Colonic mucosa (tissue), 4 donors: Measurements from ENCODE around the gene UQCRQ. TPM values are rescaled to one million over a fixed set of nuclear protein-coding genes. Genes with fewer than 3 reads are reported as not detected.

Experiments
- DNase-seq: peaks from one replicate; pipeline ENCODE4 v3.0.0-alpha.2; 2020
- H3K27ac ChIP-seq: fragments of 200-600 bp; one replicate; pipeline ENCODE4 v1.8.0; 2021
- H3K27me3 ChIP-seq: fragments of 200-600 bp; one replicate; pipeline ENCODE4 v1.8.0; 2021
- H3K36me3 ChIP-seq: fragments of 200-600 bp; one replicate; pipeline ENCODE4 v1.8.0; 2021
- H3K4me1 ChIP-seq: fragments of 200-600 bp; one replicate; pipeline ENCODE4 v1.8.0; 2021; ENCODE audit warnings: mild to moderate bottlenecking
- H3K4me3 ChIP-seq: fragments of 200-600 bp; one replicate; pipeline ENCODE4 v1.8.0; 2021
- H3K9ac ChIP-seq, 2 donors: one replicate each; pipeline ENCODE4 v1.7.0; 2013; ENCODE audit warnings: control low read depth in 2 of 2, low read depth in 2 of 2, low read length in 2 of 2
- H3K9me3 ChIP-seq: fragments of 200-600 bp; one replicate; pipeline ENCODE4 v1.8.0; 2021
- intact Hi-C: fragments of 100-400 bp; cut with DNase I; formaldehyde crosslinking; loops from one replicate; pipeline ENCODE4 v1.14.1; 2022
- total RNA-seq, 2 donors: library from RNA; stranded (reverse); fragmentation: NEBNext Ultra II Directional in 1 of 2; extraction: Animal tissue kit (Norgen Biotek cat#: 25700) in 1 of 2; gene quantifications; one replicate each; pipeline ENCODE4 v1.2.1, GENCODE V29; 2021
- TF ChIP-seq, protein P1 (sequence below): fragments of 200-600 bp; IDR thresholded peaks from one replicate; pipeline ENCODE4 v1.8.0; 2022; ENCODE audit warnings: antibody characterized with exemption, mild to moderate bottlenecking
- donor health status: healthy.
- donor health status: DM: no; HTN: no; CAD: no.
- donor health status: DM: no; HTN: no; CAD: no.

Gene UQCRQ
- 100 to 1,000 TPM; 885 to 920 TPM for total RNA-seq

DNA sequence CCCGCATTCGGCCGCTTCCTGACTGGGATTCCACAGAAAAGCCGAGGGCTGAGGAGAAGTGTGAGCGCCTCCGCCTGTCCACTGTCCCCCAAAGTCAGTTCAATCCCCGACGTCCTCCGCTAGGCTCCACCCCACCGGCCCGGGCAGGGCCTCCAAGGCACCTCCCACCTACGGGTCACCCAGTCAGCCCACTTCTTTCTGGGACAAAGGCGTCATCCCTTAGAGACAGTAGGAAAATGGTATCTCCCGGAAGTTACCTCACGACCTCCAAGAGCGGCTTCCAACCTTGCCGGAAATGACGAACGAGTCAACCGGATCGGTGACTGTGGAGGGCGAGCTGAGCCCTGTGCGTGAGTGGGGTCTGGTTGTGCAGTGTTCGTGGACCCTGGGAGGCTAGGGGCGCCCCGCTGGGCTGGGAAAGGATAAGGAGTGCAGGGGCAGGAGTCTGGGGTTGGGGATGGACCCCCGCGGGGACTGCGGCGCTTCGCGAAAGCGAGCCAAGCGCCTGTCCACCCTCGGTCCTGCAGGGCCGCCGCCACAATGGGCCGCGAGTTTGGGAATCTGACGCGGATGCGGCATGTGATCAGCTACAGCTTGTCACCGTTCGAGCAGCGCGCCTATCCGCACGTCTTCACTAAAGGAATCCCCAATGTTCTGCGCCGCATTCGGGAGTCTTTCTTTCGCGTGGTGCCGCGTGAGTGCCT, at the start of gene UQCRQ, which contains the start of gene GDF9:
Gene UQCRQ, plus strand, starts transcription at position 301 of the 704 bp plus-strand sequence. Its CDS starts 240 bp downstream, at position 541.
Gene GDF9, minus strand, starts transcription at position 128 of the 704 bp plus-strand sequence. CDS start 1,936 bp downstream, outside the sequence.
- peak within 1 kb of the TSS; percentile 83 for H3K27ac ChIP-seq
- peak; percentile 98 for DNase-seq
- TF ChIP-seq, protein P1, sequence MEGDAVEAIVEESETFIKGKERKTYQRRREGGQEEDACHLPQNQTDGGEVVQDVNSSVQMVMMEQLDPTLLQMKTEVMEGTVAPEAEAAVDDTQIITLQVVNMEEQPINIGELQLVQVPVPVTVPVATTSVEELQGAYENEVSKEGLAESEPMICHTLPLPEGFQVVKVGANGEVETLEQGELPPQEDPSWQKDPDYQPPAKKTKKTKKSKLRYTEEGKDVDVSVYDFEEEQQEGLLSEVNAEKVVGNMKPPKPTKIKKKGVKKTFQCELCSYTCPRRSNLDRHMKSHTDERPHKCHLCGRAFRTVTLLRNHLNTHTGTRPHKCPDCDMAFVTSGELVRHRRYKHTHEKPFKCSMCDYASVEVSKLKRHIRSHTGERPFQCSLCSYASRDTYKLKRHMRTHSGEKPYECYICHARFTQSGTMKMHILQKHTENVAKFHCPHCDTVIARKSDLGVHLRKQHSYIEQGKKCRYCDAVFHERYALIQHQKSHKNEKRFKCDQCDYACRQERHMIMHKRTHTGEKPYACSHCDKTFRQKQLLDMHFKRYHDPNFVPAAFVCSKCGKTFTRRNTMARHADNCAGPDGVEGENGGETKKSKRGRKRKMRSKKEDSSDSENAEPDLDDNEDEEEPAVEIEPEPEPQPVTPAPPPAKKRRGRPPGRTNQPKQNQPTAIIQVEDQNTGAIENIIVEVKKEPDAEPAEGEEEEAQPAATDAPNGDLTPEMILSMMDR, result no peak
- no peaks in the 10 kb centered on the region for H3K9me3 ChIP-seq
- intact Hi-C loops, result loop anchor here (5.0 kb wide), 1 partner anchor 34 kb away; the partner anchor contains the start of gene SHROOM1
- H3K4me1 ChIP-seq, result peaks cover 7% of the 10 kb centered on the region
- no peaks in the 10 kb centered on the region for H3K27me3 ChIP-seq
- H3K36me3 ChIP-seq, result no peaks in the 10 kb centered on the region
- peak within 1 kb of the TSS; percentile 70 to 94 for H3K9ac ChIP-seq
- H3K4me3 ChIP-seq, result peak within 1 kb of the TSS; percentile 72

DNA sequence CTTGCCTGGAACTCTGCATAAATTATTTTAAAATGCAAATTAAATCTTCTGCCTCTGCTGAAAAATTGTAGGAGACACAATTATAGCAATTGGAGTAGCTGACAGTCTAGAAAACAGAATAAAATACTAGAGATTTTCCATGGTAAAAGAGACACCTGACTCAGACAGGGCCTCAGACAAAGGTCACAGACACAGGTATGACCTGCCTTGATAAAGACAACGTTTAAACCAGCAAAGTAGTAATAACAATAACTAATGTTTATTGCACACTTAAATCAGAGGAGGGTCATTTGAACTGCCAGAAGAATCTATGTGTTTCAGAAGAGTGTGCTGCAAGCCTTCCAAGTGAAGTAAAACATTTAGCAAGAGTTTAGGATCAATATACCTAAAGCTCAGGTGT, 49.4 kb upstream of the UQCRQ start:
- TF ChIP-seq, protein P1, result no peak
- Histone ChIP-seq H3K9me3 (no peaks in the 10 kb centered on the region), H3K4me1 (no peaks in the 10 kb centered on the region), H3K27me3 (peaks cover 5% of the 10 kb centered on the region), H3K36me3 (no peaks in the 10 kb centered on the region), H3K27ac (no peak overlapping the region), H3K4me3 (no peak overlapping the region), H3K9ac (no peak overlapping the region)
- intact Hi-C loops, result no loop called here
- DNase-seq, result no peak

DNA sequence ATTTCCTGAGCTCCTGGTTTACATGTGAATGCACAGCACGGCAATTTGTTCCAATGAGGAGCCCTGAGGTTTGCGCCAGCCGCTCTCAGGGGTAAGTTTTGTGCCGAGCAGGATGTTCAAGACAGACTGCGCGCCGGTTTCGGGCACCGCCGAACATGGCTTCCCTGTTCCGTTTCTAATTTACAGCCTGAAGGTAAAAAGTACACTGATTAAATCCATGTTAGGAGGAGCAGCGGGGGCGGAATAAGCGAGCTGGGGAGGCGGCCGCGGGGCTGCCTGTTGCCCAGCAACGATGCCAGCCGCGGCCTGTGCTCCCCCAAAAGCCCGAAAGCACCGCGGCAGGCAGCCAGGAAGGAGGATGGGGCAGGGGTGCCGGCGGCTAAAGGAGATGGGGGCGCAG, 47.0 kb upstream of the UQCRQ start:
- Histone ChIP-seq H3K36me3 (no peaks in the 10 kb centered on the region), H3K27me3 (no peaks in the 10 kb centered on the region), H3K4me1 (no peaks in the 10 kb centered on the region), H3K9ac (peak overlapping the region in 1 of 2 donors; percentile 16), H3K9me3 (no peaks in the 10 kb centered on the region), H3K4me3 (no peak overlapping the region), H3K27ac (no peak overlapping the region)
- DNase-seq, result no peak
- intact Hi-C loops, result no loop called here
- TF ChIP-seq, protein P1, result no peak

DNA sequence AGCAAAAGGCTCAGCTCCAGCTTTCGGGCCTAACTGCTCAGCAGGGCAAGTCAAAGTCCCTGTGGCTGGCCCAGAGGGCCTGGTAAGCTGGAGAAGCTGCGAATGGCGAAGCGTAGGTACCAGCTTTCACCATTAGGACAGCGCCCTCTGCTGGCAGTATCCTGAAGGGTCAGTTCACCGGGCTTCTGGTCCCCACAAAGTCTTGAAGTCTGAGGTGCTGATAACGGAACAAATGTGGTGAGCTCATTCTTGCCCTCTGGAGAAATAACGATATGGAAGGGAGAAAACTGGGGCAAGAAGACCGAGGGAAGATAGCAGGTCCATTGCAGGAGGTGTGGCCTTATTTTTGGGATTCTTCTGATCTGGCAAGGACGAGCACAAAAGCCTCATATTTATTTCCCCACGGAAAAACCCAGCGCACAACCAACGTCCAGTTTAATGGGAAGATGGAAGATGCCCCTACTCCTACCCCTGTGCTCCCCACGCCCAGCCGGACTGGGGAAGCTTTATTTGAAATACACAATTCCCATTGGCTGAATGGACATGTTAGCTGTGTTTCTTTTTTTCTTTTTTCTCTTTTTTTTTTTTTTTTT, 46.2 kb upstream of the UQCRQ start:
- peak overlapping the region; percentile 19 to 37 for H3K9ac ChIP-seq
- intact Hi-C loops, result loop anchor here (5.0 to 10.0 kb wide), 3 partner anchors 68 to 435 kb away; no protein-coding TSS in a partner anchor
- no peak overlapping the region for H3K27ac ChIP-seq
- H3K9me3 ChIP-seq, result no peaks in the 10 kb centered on the region
- H3K36me3 ChIP-seq, result no peaks in the 10 kb centered on the region
- H3K4me3 ChIP-seq, result no peak overlapping the region
- peak; percentile 97 for DNase-seq
- no peaks in the 10 kb centered on the region for H3K27me3 ChIP-seq
- TF ChIP-seq, protein P1, result peak; percentile 89
- H3K4me1 ChIP-seq, result no peaks in the 10 kb centered on the region

DNA sequence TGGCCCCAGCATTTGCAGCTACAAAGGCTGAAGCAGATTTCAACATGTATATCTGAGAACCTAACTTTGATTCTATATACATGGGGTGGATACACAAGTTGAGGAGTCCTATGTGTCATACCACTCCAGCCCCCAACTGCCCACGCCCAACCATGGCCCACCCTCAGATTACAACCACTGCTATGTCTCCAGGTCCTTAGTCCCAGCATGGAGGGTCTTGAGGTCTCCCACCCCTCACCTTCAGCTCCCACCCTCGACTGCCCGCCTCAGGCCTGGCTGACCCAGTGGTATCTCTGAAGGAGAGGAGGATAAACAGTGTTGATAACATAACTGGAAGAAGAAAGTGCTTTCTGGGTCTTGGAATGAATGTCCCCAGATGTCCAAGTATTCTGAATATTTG, 45.1 kb upstream of the UQCRQ start:
- no peak overlapping the region for H3K27ac ChIP-seq
- H3K9ac ChIP-seq, result no peak overlapping the region
- H3K9me3 ChIP-seq, result no peaks in the 10 kb centered on the region
- no peak overlapping the region for H3K4me3 ChIP-seq
- TF ChIP-seq, protein P1, result no peak
- no peaks in the 10 kb centered on the region for H3K4me1 ChIP-seq
- no peaks in the 10 kb centered on the region for H3K36me3 ChIP-seq
- no peak for DNase-seq
- intact Hi-C loops, result loop anchor here (5.0 to 10.0 kb wide), 3 partner anchors 69 to 437 kb away; no protein-coding TSS in a partner anchor
- no peaks in the 10 kb centered on the region for H3K27me3 ChIP-seq
